Activated T-helper 1 cell treated with anti-CD3 and anti-CD28 coated beads, Interleukin-12 subunit alpha, Interleukin-12 subunit beta, Interleukin-2, Interleukin-4 antibody, amounts not matched to agents 30 ng/mL and 10 ng/mL and 1 ng/mL, durations not matched to agents 14 hours and 24 hours and 36 hours (primary cell): ENCODE measurements around the gene TENM4. TPM values are rescaled to one million over a fixed set of nuclear protein-coding genes. Genes with fewer than 3 reads are reported as not detected.

Source experiments
- DNase-seq: peaks from one replicate; pipeline ENCODE4 v3.0.0; 2021; ENCODE audit warnings: low spot score
- H3K27ac Mint-ChIP-seq: one replicate; pipeline ENCODE4 v1.8.0; 2021; ENCODE audit warnings: mild to moderate bottlenecking, mixed read lengths
- H3K27me3 Mint-ChIP-seq: one replicate; pipeline ENCODE4 v1.8.0; 2022; ENCODE audit warnings: mild to moderate bottlenecking, moderate library complexity, mixed read lengths; ENCODE audit not compliant: insufficient read depth
- H3K36me3 Mint-ChIP-seq: one replicate; pipeline ENCODE4 v1.8.0; 2021; ENCODE audit warnings: low read depth, mixed read lengths
- H3K4me1 Mint-ChIP-seq: one replicate; pipeline ENCODE4 v1.8.0; 2021; ENCODE audit warnings: low read depth, mixed read lengths
- H3K4me3 Mint-ChIP-seq: one replicate; pipeline ENCODE4 v1.8.0; 2021; ENCODE audit warnings: mild to moderate bottlenecking, moderate library complexity, mixed read lengths
- H3K9me3 Mint-ChIP-seq: one replicate; pipeline ENCODE4 v1.8.0; 2021; ENCODE audit warnings: mixed read lengths
- intact Hi-C: fragments of 100-400 bp; cut with micrococcal nuclease; formaldehyde crosslinking; loops from one replicate; pipeline ENCODE4 v1.15.1; 2024
- total RNA-seq: library from RNA; stranded (reverse); gene quantifications from 2 replicates; pipeline ENCODE4 v1.2.3, GENCODE V29; 2022

Gene TENM4
- total RNA-seq, 1 donor from 2014 or later, result 0.03 TPM

DNA sequence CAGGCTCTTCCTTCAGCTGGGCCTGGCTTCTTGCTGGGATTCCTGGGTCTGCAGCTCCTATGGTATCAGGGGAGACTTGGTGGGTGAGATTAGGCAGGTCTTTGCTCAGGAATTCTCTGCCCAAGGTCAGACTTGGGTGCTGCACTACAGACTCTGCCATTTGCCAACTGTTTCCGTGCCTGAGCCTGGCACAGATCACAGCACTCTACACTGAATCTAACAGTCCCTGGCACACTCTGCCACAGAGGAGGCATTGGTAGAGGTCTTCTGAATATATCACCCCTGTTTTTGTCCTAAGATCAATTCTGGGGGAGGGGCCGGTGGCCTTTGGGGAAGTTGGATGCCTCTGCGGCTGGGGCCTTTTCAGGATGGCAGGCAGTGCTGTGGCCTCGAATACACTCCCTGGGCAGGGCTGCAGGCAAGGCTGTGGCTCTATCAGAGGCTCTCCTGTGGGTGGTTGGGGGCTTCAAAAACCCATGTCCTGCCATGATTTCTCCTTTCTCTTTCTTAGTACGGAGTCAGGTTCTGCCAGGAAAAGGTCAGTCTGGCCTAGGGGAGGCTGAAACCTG, 751.2 kb downstream of the TENM4 start:
- Mint-ChIP-seq H3K27ac (no peak overlapping the region), H3K9me3 (no peaks in the 10 kb centered on the region), H3K36me3 (no peaks in the 10 kb centered on the region), H3K27me3 (peaks cover 3% of the 10 kb centered on the region), H3K4me1 (no peaks in the 10 kb centered on the region), H3K4me3 (no peak overlapping the region)
- DNase-seq, result no peak
- intact Hi-C loops, result no loop called here

DNA sequence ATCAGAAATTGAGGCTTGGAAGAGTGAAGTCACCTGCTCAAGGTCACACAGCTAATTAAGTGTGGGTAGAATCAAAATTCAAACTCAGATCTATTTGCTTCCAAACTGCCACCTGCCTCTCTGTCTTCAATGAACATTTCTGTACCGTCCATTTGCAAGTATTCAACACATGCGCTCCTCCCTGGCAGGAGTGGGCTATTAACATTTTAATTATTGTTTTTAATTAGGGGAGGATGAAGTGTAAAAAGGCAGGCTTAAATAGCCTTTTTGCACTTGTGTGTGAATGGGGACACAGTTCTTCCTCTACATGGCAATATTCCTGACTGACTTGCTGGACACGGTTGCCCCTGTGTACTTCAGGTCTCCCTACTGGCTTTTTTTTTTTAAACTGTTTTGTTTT, 751.7 kb downstream of the TENM4 start:
- Mint-ChIP-seq H3K27ac (no peak overlapping the region), H3K27me3 (peaks cover 3% of the 10 kb centered on the region), H3K4me3 (no peak overlapping the region), H3K9me3 (no peaks in the 10 kb centered on the region), H3K4me1 (no peaks in the 10 kb centered on the region), H3K36me3 (no peaks in the 10 kb centered on the region)
- intact Hi-C loops, result no loop called here
- no peak for DNase-seq

DNA sequence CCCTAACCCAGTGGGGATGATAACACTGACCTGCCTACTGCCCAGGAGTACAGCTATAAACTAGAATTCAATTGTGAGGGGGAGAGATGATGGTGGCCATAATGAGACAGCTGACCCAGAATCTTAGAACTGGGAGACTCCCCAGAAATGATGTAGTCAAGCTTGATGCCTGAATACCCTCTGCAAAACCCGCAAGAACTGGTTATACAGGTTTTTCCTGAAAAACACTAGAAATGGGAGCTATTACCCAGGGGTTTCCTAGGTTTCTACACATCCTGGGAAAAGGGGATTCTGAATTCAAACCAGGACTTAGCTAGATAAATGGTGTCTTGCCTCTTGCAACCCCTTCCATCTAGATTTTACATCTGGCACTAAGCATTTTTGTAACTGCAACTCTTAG, 752.4 kb downstream of the TENM4 start:
- Mint-ChIP-seq H3K4me1 (no peaks in the 10 kb centered on the region), H3K36me3 (no peaks in the 10 kb centered on the region), H3K27me3 (peaks cover 3% of the 10 kb centered on the region), H3K27ac (no peak overlapping the region), H3K4me3 (no peak overlapping the region), H3K9me3 (no peaks in the 10 kb centered on the region)
- DNase-seq, result no peak
- intact Hi-C loops, result no loop called here

DNA sequence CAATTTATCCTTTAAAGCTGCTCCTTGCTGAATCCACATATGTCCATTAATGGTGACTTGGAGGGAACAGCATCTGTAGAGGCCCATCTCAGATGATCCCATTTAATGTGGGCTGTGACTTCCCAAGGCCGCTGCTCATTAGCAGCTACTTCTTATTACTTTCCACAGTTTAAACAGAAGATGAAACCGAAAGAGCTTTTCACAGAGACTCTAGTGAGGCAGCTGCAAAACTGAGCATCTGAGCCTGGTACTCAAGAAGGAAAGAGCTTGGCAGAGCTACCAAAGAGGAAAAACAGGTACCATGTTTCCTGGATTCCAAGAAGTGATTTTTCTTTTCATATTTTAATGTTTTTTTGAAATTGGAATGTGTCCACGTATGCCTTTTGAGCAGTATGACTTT, 755.7 kb downstream of the TENM4 start:
- Mint-ChIP-seq H3K4me3 (no peak overlapping the region), H3K36me3 (no peaks in the 10 kb centered on the region), H3K27me3 (peaks cover 1% of the 10 kb centered on the region), H3K9me3 (no peaks in the 10 kb centered on the region), H3K4me1 (no peaks in the 10 kb centered on the region), H3K27ac (no peak overlapping the region)
- intact Hi-C loops, result no loop called here
- no peak for DNase-seq

DNA sequence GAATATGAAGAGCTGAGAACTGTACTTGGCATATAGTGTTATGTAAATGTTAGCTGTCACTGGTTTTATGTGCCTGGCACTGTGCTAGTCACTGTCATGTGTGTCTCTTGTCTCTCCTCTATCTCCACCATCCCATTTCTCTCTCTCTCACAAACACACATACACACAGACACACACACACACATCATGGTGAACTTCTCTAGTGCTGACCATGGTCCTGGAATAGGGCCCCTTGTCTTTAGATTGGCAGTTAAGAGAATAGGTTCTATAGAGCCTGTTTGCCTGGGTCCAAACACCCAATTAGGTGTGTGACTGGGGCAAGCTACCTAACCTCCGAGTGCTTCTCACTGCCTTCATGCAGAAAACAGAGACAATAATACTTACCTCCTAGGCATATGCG, 756.5 kb downstream of the TENM4 start:
- Mint-ChIP-seq H3K36me3 (no peaks in the 10 kb centered on the region), H3K27ac (no peak overlapping the region), H3K27me3 (no peaks in the 10 kb centered on the region), H3K9me3 (no peaks in the 10 kb centered on the region), H3K4me1 (no peaks in the 10 kb centered on the region), H3K4me3 (no peak overlapping the region)
- intact Hi-C loops, result no loop called here
- DNase-seq, result no peak

DNA sequence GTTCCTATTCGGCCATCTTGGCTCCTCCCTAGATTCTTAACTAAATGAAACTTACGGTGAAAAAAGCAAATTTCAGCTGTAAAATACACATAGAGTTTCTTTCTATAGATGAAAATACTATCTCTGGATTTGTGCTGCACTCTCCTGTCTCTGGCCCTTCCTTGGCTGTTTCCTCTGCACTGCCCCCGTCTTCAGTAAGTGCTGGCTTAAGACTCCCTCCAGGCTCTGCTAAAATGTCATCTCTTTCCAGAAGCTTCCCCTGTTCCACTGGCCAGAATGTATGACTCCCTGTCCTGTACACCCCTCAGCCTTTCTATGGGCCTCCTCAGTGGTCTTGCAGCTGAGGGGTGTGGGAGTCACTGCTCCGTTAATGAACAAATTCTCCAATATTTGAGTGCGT, 757.1 kb downstream of the TENM4 start:
- Mint-ChIP-seq H3K4me1 (no peaks in the 10 kb centered on the region), H3K27ac (no peak overlapping the region), H3K36me3 (no peaks in the 10 kb centered on the region), H3K9me3 (no peaks in the 10 kb centered on the region), H3K27me3 (no peaks in the 10 kb centered on the region), H3K4me3 (no peak overlapping the region)
- DNase-seq, result no peak
- intact Hi-C loops, result no loop called here

DNA sequence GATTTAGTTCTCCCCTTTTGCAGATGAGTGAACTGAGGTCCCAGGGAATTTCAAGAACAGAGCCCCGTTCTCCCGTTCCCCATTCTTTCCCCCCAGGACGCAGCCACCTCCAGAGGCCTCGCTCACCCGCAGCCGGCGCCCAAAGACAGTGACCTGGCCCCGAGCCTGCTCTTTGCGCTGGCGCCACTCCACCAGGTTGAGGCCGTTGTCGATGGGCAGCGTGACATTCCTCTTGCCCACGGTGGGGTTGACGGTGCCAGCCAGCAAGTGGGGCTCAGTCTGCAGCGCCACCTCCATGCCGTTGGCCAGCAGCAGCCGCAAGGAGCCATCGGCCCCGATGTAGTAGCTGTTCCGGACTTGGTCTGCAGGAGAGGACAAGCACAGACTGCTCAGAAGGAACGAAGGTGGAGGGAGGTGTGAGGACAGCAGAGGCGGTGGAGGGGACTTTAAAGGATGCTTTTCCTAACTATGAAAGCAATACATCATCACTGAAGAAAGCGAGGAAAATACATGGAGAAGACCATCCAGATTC, 764.7 kb downstream of the TENM4 start:
- Mint-ChIP-seq H3K27me3 (no peaks in the 10 kb centered on the region), H3K36me3 (no peaks in the 10 kb centered on the region), H3K4me1 (no peaks in the 10 kb centered on the region), H3K4me3 (no peak overlapping the region), H3K9me3 (no peaks in the 10 kb centered on the region), H3K27ac (no peak overlapping the region)
- intact Hi-C loops, result no loop called here
- no peak for DNase-seq

DNA sequence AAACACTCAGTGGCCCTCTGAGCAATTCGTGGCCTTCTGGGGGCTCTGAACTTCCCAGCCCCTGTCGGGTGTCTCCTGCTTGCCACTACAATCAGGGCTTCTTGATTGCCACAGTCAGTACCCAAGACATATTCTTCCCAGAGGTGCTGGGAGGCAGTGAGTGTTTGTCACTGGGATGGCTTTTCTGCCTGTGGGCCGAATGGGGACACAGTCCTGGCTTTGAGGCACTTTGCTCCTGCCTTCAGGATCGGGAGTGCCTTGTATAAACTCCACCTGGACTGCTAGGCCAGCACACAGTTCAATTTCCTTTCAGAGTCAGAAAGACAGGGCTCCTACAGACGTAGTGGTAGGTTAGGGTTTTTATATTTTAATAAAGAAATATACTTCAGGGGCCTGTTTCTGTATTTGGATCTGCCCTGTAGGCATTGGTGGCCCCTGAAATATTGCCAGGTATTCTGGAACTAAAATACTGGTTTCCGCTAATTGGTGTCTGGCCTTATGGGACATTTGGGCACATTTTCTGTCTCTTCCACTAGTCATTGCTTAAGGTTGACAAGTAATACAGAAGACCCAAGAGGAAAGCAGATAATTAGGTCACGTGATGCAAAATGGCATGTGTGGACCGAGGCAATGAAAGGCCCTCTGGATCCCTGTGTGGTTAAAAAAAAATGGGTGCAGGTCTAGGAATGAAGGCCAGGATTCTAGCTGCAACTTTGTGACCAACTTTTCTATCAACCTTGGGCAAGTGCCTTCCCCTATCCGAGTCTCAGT, 767.8 kb downstream of the TENM4 start:
- H3K9me3 Mint-ChIP-seq, result no peaks in the 10 kb centered on the region
- H3K4me3 Mint-ChIP-seq, result no peak overlapping the region
- intact Hi-C loops, result no loop called here
- H3K27me3 Mint-ChIP-seq, result no peaks in the 10 kb centered on the region
- no peak overlapping the region for H3K27ac Mint-ChIP-seq
- no peak for DNase-seq
- H3K36me3 Mint-ChIP-seq, result no peaks in the 10 kb centered on the region
- no peaks in the 10 kb centered on the region for H3K4me1 Mint-ChIP-seq

DNA sequence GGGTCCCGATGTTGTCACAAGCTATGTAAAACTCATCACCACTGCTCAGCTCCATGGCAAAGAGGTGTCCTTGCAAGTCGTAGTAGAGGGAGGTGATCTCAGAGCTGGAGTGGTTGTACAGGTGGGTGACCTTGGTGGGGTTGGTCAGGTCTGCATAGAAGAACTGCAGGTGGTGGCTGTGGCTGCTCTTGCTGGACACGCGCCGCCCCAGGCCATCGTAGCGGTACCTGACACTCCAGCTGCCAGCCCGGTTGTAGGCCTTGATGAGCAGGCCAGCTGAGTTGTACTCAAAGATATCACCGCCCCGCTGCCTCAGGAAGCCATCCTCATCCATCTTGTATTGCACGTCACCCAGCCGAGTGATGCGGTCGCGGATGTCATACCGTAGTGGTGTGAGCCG, 771.6 kb downstream of the TENM4 start:
- H3K9me3 Mint-ChIP-seq, result no peaks in the 10 kb centered on the region
- intact Hi-C loops, result no loop called here
- DNase-seq, result no peak
- no peaks in the 10 kb centered on the region for H3K4me1 Mint-ChIP-seq
- no peak overlapping the region for H3K4me3 Mint-ChIP-seq
- no peak overlapping the region for H3K27ac Mint-ChIP-seq
- H3K36me3 Mint-ChIP-seq, result no peaks in the 10 kb centered on the region
- no peaks in the 10 kb centered on the region for H3K27me3 Mint-ChIP-seq

DNA sequence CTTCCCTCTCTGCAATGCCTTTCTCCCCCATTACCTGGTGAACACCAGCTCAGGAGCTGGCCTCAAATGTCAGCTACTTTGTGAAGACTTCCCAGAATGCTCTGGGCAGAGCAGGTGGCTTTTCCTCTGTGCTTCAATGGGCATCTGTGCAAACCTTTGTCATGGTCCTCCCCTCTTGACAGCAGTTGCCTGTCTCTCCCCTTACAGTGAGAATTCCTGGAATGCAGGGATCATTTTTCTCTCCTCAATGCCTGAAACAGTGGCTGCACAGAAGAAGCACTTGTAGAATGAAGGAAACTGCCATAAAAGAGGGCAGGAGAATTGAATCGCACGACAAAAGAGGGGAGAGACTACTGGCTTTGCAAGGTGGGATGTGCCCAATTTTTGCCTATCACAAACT, 773.4 kb downstream of the TENM4 start:
- intact Hi-C loops, result no loop called here
- no peaks in the 10 kb centered on the region for H3K36me3 Mint-ChIP-seq
- H3K27ac Mint-ChIP-seq, result no peak overlapping the region
- no peaks in the 10 kb centered on the region for H3K4me1 Mint-ChIP-seq
- H3K27me3 Mint-ChIP-seq, result no peaks in the 10 kb centered on the region
- no peak overlapping the region for H3K4me3 Mint-ChIP-seq
- H3K9me3 Mint-ChIP-seq, result no peaks in the 10 kb centered on the region
- no peak for DNase-seq

DNA sequence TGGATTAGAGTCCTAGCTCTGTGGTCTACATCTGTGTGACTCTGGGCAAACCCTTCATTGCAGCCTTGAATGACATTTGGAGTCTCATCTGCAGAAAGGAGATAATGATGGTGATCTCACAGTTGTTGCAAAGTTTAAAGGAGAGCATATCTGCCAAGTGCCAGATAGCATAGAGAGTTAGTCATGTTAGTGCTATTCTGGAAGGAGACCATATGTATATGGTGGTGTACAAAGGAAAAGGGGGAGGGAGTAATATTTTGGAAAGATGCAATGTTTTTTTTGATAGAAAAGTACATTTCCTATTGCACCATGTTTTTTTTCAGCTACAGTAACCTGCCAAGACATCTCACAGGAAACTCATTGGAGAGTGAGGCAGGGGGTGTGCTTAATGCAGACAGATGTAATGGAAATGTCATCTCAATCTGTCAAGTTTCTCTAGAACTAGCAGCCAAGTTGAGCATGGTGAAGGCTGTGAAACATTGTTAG, 774.1 kb downstream of the TENM4 start:
- intact Hi-C loops, result no loop called here
- no peaks in the 10 kb centered on the region for H3K9me3 Mint-ChIP-seq

DNA sequence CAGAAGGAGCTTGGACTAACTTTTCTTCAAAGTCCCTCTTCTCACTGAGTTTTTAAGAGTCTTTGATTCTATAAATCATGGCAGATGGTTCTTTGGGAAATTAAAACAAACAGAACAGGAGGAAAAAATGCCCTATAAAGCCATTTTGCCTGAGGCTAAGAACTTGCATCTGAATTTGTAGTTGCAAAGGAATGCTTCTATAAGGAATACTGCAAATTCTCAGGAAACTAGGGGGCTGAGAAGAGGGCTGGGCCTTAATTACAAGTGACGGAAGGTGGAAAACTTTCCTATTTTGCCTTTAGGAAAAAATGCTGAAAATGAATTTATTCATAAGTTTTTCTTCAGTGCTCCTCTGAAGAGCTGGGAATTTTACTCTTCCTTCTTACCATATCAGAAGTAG, 776.2 kb downstream of the TENM4 start:
- Mint-ChIP-seq H3K27me3 (peaks cover 2% of the 10 kb centered on the region), H3K4me3 (no peak overlapping the region), H3K9me3 (no peaks in the 10 kb centered on the region), H3K36me3 (no peaks in the 10 kb centered on the region), H3K27ac (no peak overlapping the region), H3K4me1 (no peaks in the 10 kb centered on the region)
- DNase-seq, result no peak
- intact Hi-C loops, result no loop called here

More for the DNA sequence above, 774.1 kb downstream of the TENM4 start:
- no peak for DNase-seq
- Mint-ChIP-seq H3K27me3 (no peaks in the 10 kb centered on the region), H3K4me1 (no peaks in the 10 kb centered on the region), H3K27ac (no peak overlapping the region), H3K4me3 (no peak overlapping the region), H3K36me3 (no peaks in the 10 kb centered on the region)

DNA sequence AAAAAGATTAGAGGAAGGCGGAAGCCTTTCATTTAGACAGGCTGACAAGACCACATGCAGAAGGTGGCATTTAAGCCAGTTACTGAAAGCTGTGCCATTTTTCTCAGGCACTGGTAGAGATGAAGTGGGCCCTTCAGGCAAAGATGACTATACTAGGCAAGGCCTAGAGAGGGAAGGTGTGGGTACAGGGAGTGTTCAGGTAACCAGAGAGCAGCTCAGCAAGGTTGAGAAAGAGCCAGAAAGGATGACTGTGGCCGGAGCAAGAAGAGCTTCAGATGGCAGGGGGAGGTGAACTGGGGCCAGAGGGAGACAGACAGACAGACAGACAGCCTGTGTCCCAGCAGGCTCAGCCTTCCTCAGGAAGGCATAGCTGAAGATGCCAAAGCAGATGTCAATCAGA, 778.0 kb downstream of the TENM4 start:
- DNase-seq, result no peak
- H3K4me3 Mint-ChIP-seq, result no peak overlapping the region

More for the DNA sequence above, 778.0 kb downstream of the TENM4 start:
- Mint-ChIP-seq H3K4me1 (no peaks in the 10 kb centered on the region), H3K27me3 (peaks cover 4% of the 10 kb centered on the region), H3K36me3 (no peaks in the 10 kb centered on the region), H3K9me3 (no peaks in the 10 kb centered on the region), H3K27ac (no peak overlapping the region)
- intact Hi-C loops, result no loop called here
